HepG2 (cell line): ENCODE data around the gene S100A12. TPM values are rescaled to one million over a fixed set of nuclear protein-coding genes. Genes with fewer than 3 reads are reported as not detected.
A peak's percentile ranks its signal among the peaks of the same experiment; 100 is the strongest.

Source experiments
- ARHGAP35 ChIP-seq: sonication (generic); formaldehyde crosslinking; IDR thresholded peaks from 2 replicates; pipeline ENCODE4 v1.9.0; 2022; ENCODE audit warnings: mild to moderate bottlenecking, inconsistent platforms, moderate library complexity, missing genetic modification reagents, borderline replicate concordance
- CEBPB ChIP-seq: IDR thresholded peaks from 2 replicates; pipeline ENCODE4 v1.6.1; 2011; ENCODE audit warnings: low read depth, low read length, improper control_type of control experiment, borderline replicate concordance
- DNMT3B ChIP-seq: conservative IDR thresholded peaks from 2 replicates; pipeline ENCODE4 v1.6.1; 2016; ENCODE audit warnings: missing biosample characterization, control low read depth
- EEA1 ChIP-seq: sonication (generic); formaldehyde crosslinking; IDR thresholded peaks from 2 replicates; pipeline ENCODE4 v1.5.1; 2020; ENCODE audit warnings: mild to moderate bottlenecking, missing genetic modification reagents, borderline replicate concordance
- FOXO1 ChIP-seq: sonication (generic); formaldehyde crosslinking; IDR thresholded peaks from 2 replicates; pipeline ENCODE4 v1.4.0; 2020; ENCODE audit warnings: missing genetic modification reagents
- GATAD2A ChIP-seq: IDR thresholded peaks from 2 replicates; pipeline ENCODE4 v1.6.1; 2016
- HOXD1 ChIP-seq: sonication (generic); formaldehyde crosslinking; IDR thresholded peaks from 2 replicates; pipeline ENCODE4 v1.5.0; 2020; ENCODE audit warnings: missing genetic modification reagents
- KMT2B ChIP-seq: IDR thresholded peaks from 2 replicates; pipeline ENCODE4 v1.6.1; 2016; ENCODE audit warnings: missing genetic modification reagents, missing compliant biosample characterization
- NCOA1 ChIP-seq: sonication (generic); formaldehyde crosslinking; IDR thresholded peaks from 2 replicates; pipeline ENCODE4 v1.9.0; 2021; ENCODE audit warnings: missing genetic modification reagents
- NCOA5 ChIP-seq: sonication (generic); formaldehyde crosslinking; IDR thresholded peaks from 2 replicates; pipeline ENCODE4 v1.4.0; 2020; ENCODE audit warnings: missing genetic modification reagents
- PAF1 ChIP-seq: IDR thresholded peaks from 2 replicates; pipeline ENCODE4 v1.6.1; 2016; ENCODE audit warnings: missing genetic modification reagents, missing compliant biosample characterization
- PLRG1 ChIP-seq: fragments of 450-650 bp; conservative IDR thresholded peaks from 2 replicates; pipeline ENCODE4 v1.6.1; 2016
- XRCC5 ChIP-seq: fragments of 200-400 bp; formaldehyde crosslinking; optimal IDR thresholded peaks from 2 replicates; pipeline ENCODE3; 2017; ENCODE audit warnings: mild to moderate bottlenecking, low read length
- ZKSCAN5 ChIP-seq: sonication (generic); formaldehyde crosslinking; IDR thresholded peaks from 2 replicates; pipeline ENCODE4 v1.5.1; 2020; ENCODE audit warnings: mild to moderate bottlenecking, missing genetic modification reagents
- ZNF510 ChIP-seq: sonication (generic); formaldehyde crosslinking; IDR thresholded peaks from 2 replicates; pipeline ENCODE4 v1.4.0; 2020; ENCODE audit warnings: low read depth, mild to moderate bottlenecking, missing genetic modification reagents
- ZNF563 ChIP-seq: sonication (generic); formaldehyde crosslinking; IDR thresholded peaks from 2 replicates; pipeline ENCODE4 v1.8.0; 2022; ENCODE audit warnings: mild to moderate bottlenecking, moderate library complexity, missing genetic modification reagents
- ZNF570 ChIP-seq: sonication (generic); formaldehyde crosslinking; IDR thresholded peaks from 2 replicates; pipeline ENCODE4 v1.4.0; 2020; ENCODE audit warnings: mild to moderate bottlenecking, missing genetic modification reagents, borderline replicate concordance
- ZNF720 ChIP-seq: sonication (generic); formaldehyde crosslinking; IDR thresholded peaks from 2 replicates; pipeline ENCODE4 v1.4.0; 2020; ENCODE audit warnings: missing genetic modification reagents
- ZNF883 ChIP-seq: sonication (generic); formaldehyde crosslinking; IDR thresholded peaks from 2 replicates; pipeline ENCODE4 v1.5.1; 2020; ENCODE audit warnings: mild to moderate bottlenecking, missing genetic modification reagents; ENCODE audit errors: not compliant biosample characterization
- polyA plus RNA-seq, 8 experiments: library from polyadenylated mRNA; depleted of rRNA in 3 of 8; stranded (reverse) in 7 of 8; unstranded in 1 of 8; fragments of >200 nt; fragmentation: Illumina TruSeq in 4 of 8; extraction: Trizol in 4 of 8; gene quantifications; 2 replicates each; pipeline versions ENCODE4 v1.2.1 to v1.2.3, GENCODE V29; 2011 to 2016; ENCODE audit warnings: low read depth in 4 of 8, missing spikeins in 1 of 8, mixed read lengths in 1 of 8; ENCODE audit not compliant: insufficient read depth in 1 of 8
- total RNA-seq, 5 experiments: library from RNA; depleted of rRNA; stranded (reverse); fragments of >200 nt; fragmentation: Illumina TruSeq; extraction: Trizol; gene quantifications; 2 replicates each; pipeline ENCODE4 v1.2.3, GENCODE V29; 2016; ENCODE audit warnings: low read depth in 1 of 5
- TF ChIP-seq, protein P1 (sequence below): sonication (generic); formaldehyde crosslinking; IDR thresholded peaks from 2 replicates; pipeline ENCODE4 v1.5.0; 2020; ENCODE audit warnings: missing genetic modification reagents
- TF ChIP-seq, protein P2 (sequence below): sonication (generic); formaldehyde crosslinking; IDR thresholded peaks from 2 replicates; pipeline ENCODE4 v1.4.0; 2020; ENCODE audit warnings: mild to moderate bottlenecking, missing genetic modification reagents
- TF ChIP-seq, protein P3 (sequence below), 2 experiments: IDR thresholded peaks; 2 replicates each; pipeline ENCODE4 v1.6.1; 2011 to 2012; ENCODE audit warnings: low read length in 2 of 2, borderline replicate concordance in 1 of 2, low read depth in 1 of 2, mild to moderate bottlenecking in 1 of 2, moderate library complexity in 1 of 2
- TF ChIP-seq, protein P4 (sequence below): IDR thresholded peaks from 2 replicates; pipeline ENCODE4 v1.6.1; 2018; ENCODE audit warnings: missing genetic modification reagents
- TF ChIP-seq, protein P5 (sequence below): sonication (generic); formaldehyde crosslinking; IDR thresholded peaks from 2 replicates; pipeline ENCODE4 v1.5.1; 2020; ENCODE audit warnings: mild to moderate bottlenecking, missing genetic modification reagents, moderate library complexity

Gene S100A12
- total and polyA plus RNA-seq, 2 of the 13 experiments (the other 11 are each of a cell fraction or from before 2014, with no cell fraction given), result not detected

DNA sequence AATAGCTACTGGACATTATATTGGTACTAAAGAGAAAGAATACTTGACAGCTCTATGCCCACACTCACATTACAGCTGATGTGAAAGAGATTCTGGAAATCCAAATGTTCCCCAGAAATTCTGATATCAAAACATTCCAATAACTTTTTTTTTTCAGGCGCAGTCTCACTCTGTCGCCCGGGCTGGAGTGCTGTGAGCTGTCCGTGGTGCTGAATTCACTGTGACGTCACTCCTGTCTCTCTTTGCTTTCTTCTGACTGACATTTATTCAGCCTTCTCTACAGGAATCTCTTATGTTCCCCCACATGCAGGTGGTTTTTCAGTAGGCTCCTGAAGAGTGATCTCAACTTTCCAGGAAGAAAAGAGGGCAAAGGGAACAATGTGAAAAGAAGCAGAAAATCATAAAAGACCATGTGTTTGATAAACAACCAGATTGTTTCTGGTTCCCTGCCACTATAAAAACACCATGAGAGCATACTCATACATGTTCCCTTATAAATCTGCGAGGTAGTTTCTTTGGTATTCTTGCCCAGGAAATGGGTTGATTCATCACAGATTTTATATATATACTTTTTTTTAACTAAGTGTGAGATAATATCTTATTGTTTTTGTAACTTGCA is 47.1 kb upstream of the S100A12 start (continued):
- TF ChIP-seq CEBPB (no peak), ARHGAP35 (CRISPR knock-in tag) (no peak), EEA1 (CRISPR knock-in tag) (no peak), ZNF883 (CRISPR knock-in tag) (no peak), ZNF510 (no peak), FOXO1 (CRISPR knock-in tag) (no peak), ZNF720 (CRISPR knock-in tag) (no peak), HOXD1 (no peak), ZKSCAN5 (no peak), NCOA5 (CRISPR knock-in tag) (no peak), GATAD2A (no peak), NCOA1 (CRISPR knock-in tag) (no peak), ZNF563 (CRISPR knock-in tag) (no peak), KMT2B (no peak), PAF1 (CRISPR knock-in tag) (no peak), ZNF570 (CRISPR knock-in tag) (no peak), PLRG1 (no peak), DNMT3B (CRISPR knock-in tag) (no peak; the same call in 1 of the 2 replicates), XRCC5 (no peak)
- TF ChIP-seq, protein P1, sequence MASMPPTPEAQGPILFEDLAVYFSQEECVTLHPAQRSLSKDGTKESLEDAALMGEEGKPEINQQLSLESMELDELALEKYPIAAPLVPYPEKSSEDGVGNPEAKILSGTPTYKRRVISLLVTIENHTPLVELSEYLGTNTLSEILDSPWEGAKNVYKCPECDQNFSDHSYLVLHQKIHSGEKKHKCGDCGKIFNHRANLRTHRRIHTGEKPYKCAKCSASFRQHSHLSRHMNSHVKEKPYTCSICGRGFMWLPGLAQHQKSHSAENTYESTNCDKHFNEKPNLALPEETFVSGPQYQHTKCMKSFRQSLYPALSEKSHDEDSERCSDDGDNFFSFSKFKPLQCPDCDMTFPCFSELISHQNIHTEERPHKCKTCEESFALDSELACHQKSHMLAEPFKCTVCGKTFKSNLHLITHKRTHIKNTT (CRISPR knock-in tag), result no peak
- TF ChIP-seq, protein P2, sequence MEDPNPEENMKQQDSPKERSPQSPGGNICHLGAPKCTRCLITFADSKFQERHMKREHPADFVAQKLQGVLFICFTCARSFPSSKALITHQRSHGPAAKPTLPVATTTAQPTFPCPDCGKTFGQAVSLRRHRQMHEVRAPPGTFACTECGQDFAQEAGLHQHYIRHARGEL (CRISPR knock-in tag), result no peak
- TF ChIP-seq, protein P3, sequence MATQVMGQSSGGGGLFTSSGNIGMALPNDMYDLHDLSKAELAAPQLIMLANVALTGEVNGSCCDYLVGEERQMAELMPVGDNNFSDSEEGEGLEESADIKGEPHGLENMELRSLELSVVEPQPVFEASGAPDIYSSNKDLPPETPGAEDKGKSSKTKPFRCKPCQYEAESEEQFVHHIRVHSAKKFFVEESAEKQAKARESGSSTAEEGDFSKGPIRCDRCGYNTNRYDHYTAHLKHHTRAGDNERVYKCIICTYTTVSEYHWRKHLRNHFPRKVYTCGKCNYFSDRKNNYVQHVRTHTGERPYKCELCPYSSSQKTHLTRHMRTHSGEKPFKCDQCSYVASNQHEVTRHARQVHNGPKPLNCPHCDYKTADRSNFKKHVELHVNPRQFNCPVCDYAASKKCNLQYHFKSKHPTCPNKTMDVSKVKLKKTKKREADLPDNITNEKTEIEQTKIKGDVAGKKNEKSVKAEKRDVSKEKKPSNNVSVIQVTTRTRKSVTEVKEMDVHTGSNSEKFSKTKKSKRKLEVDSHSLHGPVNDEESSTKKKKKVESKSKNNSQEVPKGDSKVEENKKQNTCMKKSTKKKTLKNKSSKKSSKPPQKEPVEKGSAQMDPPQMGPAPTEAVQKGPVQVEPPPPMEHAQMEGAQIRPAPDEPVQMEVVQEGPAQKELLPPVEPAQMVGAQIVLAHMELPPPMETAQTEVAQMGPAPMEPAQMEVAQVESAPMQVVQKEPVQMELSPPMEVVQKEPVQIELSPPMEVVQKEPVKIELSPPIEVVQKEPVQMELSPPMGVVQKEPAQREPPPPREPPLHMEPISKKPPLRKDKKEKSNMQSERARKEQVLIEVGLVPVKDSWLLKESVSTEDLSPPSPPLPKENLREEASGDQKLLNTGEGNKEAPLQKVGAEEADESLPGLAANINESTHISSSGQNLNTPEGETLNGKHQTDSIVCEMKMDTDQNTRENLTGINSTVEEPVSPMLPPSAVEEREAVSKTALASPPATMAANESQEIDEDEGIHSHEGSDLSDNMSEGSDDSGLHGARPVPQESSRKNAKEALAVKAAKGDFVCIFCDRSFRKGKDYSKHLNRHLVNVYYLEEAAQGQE (IDR thresholded peaks at IDR 0.05; ENCODE audit: borderline replicate concordance in 1 of 2, low read depth in 1 of 2, low read length in 2 of 2), result peak; percentile 93 to 99
- TF ChIP-seq, protein P4, sequence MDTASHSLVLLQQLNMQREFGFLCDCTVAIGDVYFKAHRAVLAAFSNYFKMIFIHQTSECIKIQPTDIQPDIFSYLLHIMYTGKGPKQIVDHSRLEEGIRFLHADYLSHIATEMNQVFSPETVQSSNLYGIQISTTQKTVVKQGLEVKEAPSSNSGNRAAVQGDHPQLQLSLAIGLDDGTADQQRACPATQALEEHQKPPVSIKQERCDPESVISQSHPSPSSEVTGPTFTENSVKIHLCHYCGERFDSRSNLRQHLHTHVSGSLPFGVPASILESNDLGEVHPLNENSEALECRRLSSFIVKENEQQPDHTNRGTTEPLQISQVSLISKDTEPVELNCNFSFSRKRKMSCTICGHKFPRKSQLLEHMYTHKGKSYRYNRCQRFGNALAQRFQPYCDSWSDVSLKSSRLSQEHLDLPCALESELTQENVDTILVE (CRISPR knock-in tag), result peak; percentile 81
- TF ChIP-seq, protein P5, sequence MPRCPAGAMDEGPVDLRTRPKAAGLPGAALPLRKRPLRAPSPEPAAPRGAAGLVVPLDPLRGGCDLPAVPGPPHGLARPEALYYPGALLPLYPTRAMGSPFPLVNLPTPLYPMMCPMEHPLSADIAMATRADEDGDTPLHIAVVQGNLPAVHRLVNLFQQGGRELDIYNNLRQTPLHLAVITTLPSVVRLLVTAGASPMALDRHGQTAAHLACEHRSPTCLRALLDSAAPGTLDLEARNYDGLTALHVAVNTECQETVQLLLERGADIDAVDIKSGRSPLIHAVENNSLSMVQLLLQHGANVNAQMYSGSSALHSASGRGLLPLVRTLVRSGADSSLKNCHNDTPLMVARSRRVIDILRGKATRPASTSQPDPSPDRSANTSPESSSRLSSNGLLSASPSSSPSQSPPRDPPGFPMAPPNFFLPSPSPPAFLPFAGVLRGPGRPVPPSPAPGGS, result no peak
